SK-N-SH (cell line): ENCODE results near the gene PDE6B. TPM values are rescaled to one million over a fixed set of nuclear protein-coding genes. Genes with fewer than 3 reads are reported as not detected.

Experiments
- CTCF ChIA-PET: fragments of 300-600, 350-600 bp; formaldehyde crosslinking; extraction: SDS; loops from one replicate; lab custom pipeline; 2021; lab: Yijun Ruan, JAX
- POLR2A ChIA-PET: fragments of 350-600 bp; sonication (Branson Sonifier 250); formaldehyde crosslinking; extraction: SDS; loops from one replicate; lab custom pipeline; 2020; ENCODE audit warnings: antibody characterized with exemption, inconsistent platforms; lab: Yijun Ruan, JAX
- DNase-seq: peaks from one replicate; pipeline ENCODE4 v3.0.0; 2012
- H2AFZ ChIP-seq: fragments of 200-600 bp; sonication (generic); 2 replicates; pipeline ENCODE4 v1.8.1; 2016; ENCODE audit warnings: antibody characterized with exemption, mild to moderate bottlenecking, low read depth
- H3F3A ChIP-seq: fragments of 200-600 bp; sonication (generic); replicated peaks from 2 replicates; pipeline ENCODE3; 2016; ENCODE audit warnings: antibody characterized with exemption, mild to moderate bottlenecking; ENCODE audit not compliant: insufficient read depth
- H3K27ac ChIP-seq, 2 experiments: fragments of 200-500 bp in 1 of 2; fragments of 200-600 bp in 1 of 2; sonication (Bioruptor generic) in 1 of 2; sonication (generic), shearing (Covaris generic) in 1 of 2; 2 replicates each; pipeline versions ENCODE4 v1.5.1 to v1.6.1; 2014 to 2016; ENCODE audit warnings: low read depth in 2 of 2, inconsistent platforms in 1 of 2, low read length in 1 of 2, mild to moderate bottlenecking in 1 of 2, mixed read lengths in 1 of 2
- H3K27me3 ChIP-seq: fragments of 200-600 bp; sonication (generic), shearing (Covaris generic); 2 replicates; pipeline ENCODE4 v1.6.1; 2016; ENCODE audit warnings: mixed run types; ENCODE audit not compliant: insufficient read depth
- H3K36me3 ChIP-seq, 2 experiments: fragments of 200-500 bp in 1 of 2; fragments of 200-600 bp in 1 of 2; sonication (Bioruptor generic) in 1 of 2; sonication (generic) in 1 of 2; replicated peaks in 1 of 2; 2 replicates each; pipeline versions ENCODE3 to v1.5.1; 2014 to 2016; ENCODE audit warnings: low read length in 1 of 2, mild to moderate bottlenecking in 1 of 2; ENCODE audit not compliant: insufficient read depth in 2 of 2, control insufficient read depth in 1 of 2
- H3K4me1 ChIP-seq, 2 experiments: fragments of 200-500 bp in 1 of 2; fragments of 200-600 bp in 1 of 2; sonication (Bioruptor generic) in 1 of 2; sonication (generic), shearing (Covaris generic) in 1 of 2; 2 replicates each; pipeline versions ENCODE4 v1.5.1 to v1.6.1; 2014 to 2016; ENCODE audit warnings: low read depth in 1 of 2, low read length in 1 of 2, mixed run types in 1 of 2; ENCODE audit not compliant: insufficient read depth in 2 of 2, control insufficient read depth in 1 of 2
- H3K4me2 ChIP-seq: fragments of 200-600 bp; sonication (generic), shearing (Covaris generic); 2 replicates; pipeline ENCODE4 v1.6.1; 2017; ENCODE audit warnings: mixed run types
- H3K4me3 ChIP-seq, 2 experiments: fragments of 200-500 bp in 1 of 2; fragments of 200-600 bp in 1 of 2; sonication (Bioruptor generic) in 1 of 2; sonication (generic), shearing (Covaris generic) in 1 of 2; 2 replicates each; pipeline versions ENCODE4 v1.5.1 to v1.8.1; 2014 to 2016; ENCODE audit warnings: low read depth in 2 of 2, inconsistent platforms in 1 of 2, low read length in 1 of 2, mild to moderate bottlenecking in 1 of 2, mixed read lengths in 1 of 2, moderate library complexity in 1 of 2
- H3K79me2 ChIP-seq: fragments of 200-600 bp; sonication (generic); 2 replicates; pipeline ENCODE4 v1.8.1; 2017; ENCODE audit warnings: mild to moderate bottlenecking; ENCODE audit not compliant: insufficient read depth
- H3K9ac ChIP-seq: fragments of 200-600 bp; sonication (generic); 2 replicates; pipeline ENCODE4 v1.6.1; 2017; ENCODE audit warnings: mixed run types
- H3K9me2 ChIP-seq: fragments of 200-600 bp; sonication (generic); 2 replicates; pipeline ENCODE4 v1.6.1; 2017; ENCODE audit warnings: mixed run types
- H3K9me3 ChIP-seq: fragments of 200-600 bp; sonication (generic); 2 replicates; pipeline ENCODE4 v1.6.1; 2017; ENCODE audit warnings: mixed run types, mild to moderate bottlenecking, moderate library complexity
- H4K20me1 ChIP-seq: fragments of 200-600 bp; sonication (generic); 2 replicates; pipeline ENCODE4 v1.6.1; 2017; ENCODE audit warnings: mild to moderate bottlenecking, mixed run types; ENCODE audit not compliant: insufficient read depth
- CHD2 ChIP-seq: fragments of 150-350 bp; IDR thresholded peaks from 2 replicates; pipeline ENCODE4 v1.6.1; 2018; ENCODE audit warnings: low read length; ENCODE audit not compliant: partially characterized antibody
- FOSL2 ChIP-seq: IDR thresholded peaks from 2 replicates; pipeline ENCODE4 v1.4.0; 2012; ENCODE audit warnings: low read depth, mild to moderate bottlenecking, moderate library complexity, borderline replicate concordance
- FOXJ3 ChIP-seq: sonication (generic); formaldehyde crosslinking; IDR thresholded peaks from 2 replicates; pipeline ENCODE4 v1.5.1; 2020; ENCODE audit warnings: mild to moderate bottlenecking, missing genetic modification reagents
- GABPA ChIP-seq: IDR thresholded peaks from 2 replicates; pipeline ENCODE4 v1.4.0; 2012; ENCODE audit warnings: low read depth, mild to moderate bottlenecking
- GATA2 ChIP-seq: sonication (generic); formaldehyde crosslinking; IDR thresholded peaks from 2 replicates; pipeline ENCODE4 v1.5.0; 2020; ENCODE audit warnings: mild to moderate bottlenecking, missing genetic modification reagents
- JUND ChIP-seq: IDR thresholded peaks from 2 replicates; pipeline ENCODE4 v1.4.0; 2012
- MAX ChIP-seq: IDR thresholded peaks from 2 replicates; pipeline ENCODE4 v1.4.0; 2012; ENCODE audit warnings: low read depth
- MXI1 ChIP-seq: IDR thresholded peaks from 2 replicates; pipeline ENCODE4 v1.6.1; 2012; ENCODE audit warnings: mild to moderate bottlenecking, low read depth, low read length, improper control_type of control experiment
- NFIC ChIP-seq: IDR thresholded peaks from 2 replicates; pipeline ENCODE4 v1.4.0; 2012; ENCODE audit warnings: borderline replicate concordance
- POLR2AphosphoS5 ChIP-seq: IDR thresholded peaks from 2 replicates; pipeline ENCODE4 v1.6.1; 2012; ENCODE audit warnings: low read depth, low read length
- RAD21 ChIP-seq: IDR thresholded peaks from 2 replicates; pipeline ENCODE4 v1.6.1; 2012; ENCODE audit warnings: mild to moderate bottlenecking, low read length
- RFX5 ChIP-seq: IDR thresholded peaks from 2 replicates; pipeline ENCODE4 v1.6.1; 2012; ENCODE audit warnings: mild to moderate bottlenecking, improper control_type of control experiment, low read length
- RXRA ChIP-seq: IDR thresholded peaks from 2 replicates; pipeline ENCODE4 v1.4.0; 2012; ENCODE audit warnings: low read depth, mild to moderate bottlenecking, borderline replicate concordance
- TAF1 ChIP-seq: IDR thresholded peaks from 2 replicates; pipeline ENCODE4 v1.6.1; 2012; ENCODE audit warnings: low read depth, mild to moderate bottlenecking, low read length, moderate library complexity, borderline replicate concordance
- TCF12 ChIP-seq: IDR thresholded peaks from 2 replicates; pipeline ENCODE4 v1.4.0; 2012
- USF2 ChIP-seq: fragments of 150-350 bp; IDR thresholded peaks from 2 replicates; pipeline ENCODE4 v1.6.1; 2017; ENCODE audit warnings: antibody characterized with exemption, low read length, low read depth, borderline replicate concordance
- YY1 ChIP-seq: IDR thresholded peaks from 2 replicates; pipeline ENCODE4 v1.4.0; 2012; ENCODE audit warnings: low read depth, mild to moderate bottlenecking
- ZBTB33 ChIP-seq: IDR thresholded peaks from 2 replicates; pipeline ENCODE4 v1.4.0; 2012; ENCODE audit warnings: low read depth, borderline replicate concordance
- whole genome bisulfite sequencing: methylation state at CpG from one replicate; pipeline ENCODE4 v1.1.6; 2017; ENCODE audit warnings: low lambda C conversion rate; 5-methylcytosine and 5-hydroxymethylcytosine counted together
- polyA plus RNA-seq, 3 experiments: library from polyadenylated mRNA; depleted of rRNA; stranded (reverse); fragments of >200 nt; gene quantifications; 2 replicates each; pipeline ENCODE4 v1.2.3, GENCODE V29; 2012
- TF ChIP-seq, protein P1 (sequence below): fragments of 150-350 bp; IDR thresholded peaks from 2 replicates; pipeline ENCODE4 v1.6.1; 2016; ENCODE audit warnings: mild to moderate bottlenecking, low read depth, low read length
- TF ChIP-seq, protein P2 (sequence below): fragments of 200-600 bp; sonication (generic); IDR thresholded peaks from 2 replicates; pipeline ENCODE4 v1.6.1; 2017; ENCODE audit warnings: antibody characterized with exemption, mild to moderate bottlenecking, moderate library complexity

PDE6B gene
- polyA plus RNA-seq, 1 of the 3 experiments (the other 2 are of a cell fraction), result 1.2 TPM

GRCh38 chr4:702618-703048 is 77.3 kb downstream of the PDE6B start:
- WGBS, result 96% methylated on average over 7 of the region's 7 CpGs

More at GRCh38 chr4:702618-703048, 77.3 kb downstream of the PDE6B start:
- Histone ChIP-seq H3K4me2 (no peak overlapping the region), H3K36me3 (no peaks in the 10 kb centered on the region), H3K27ac (no peak overlapping the region), H3F3A (no peaks in the 10 kb centered on the region), H2AFZ (no peak overlapping the region), H3K9me2 (no peaks in the 10 kb centered on the region), H3K27me3 (no peaks in the 10 kb centered on the region), H3K4me3 (no peak overlapping the region), H4K20me1 (peaks cover 5% of the 10 kb centered on the region; the same call in 1 of the 2 replicates), H3K9ac (no peak overlapping the region)
- DNase-seq, result no peak
- ChIA-PET POLR2A (no interaction called here), CTCF (interaction anchor here (1.2 to 2.4 kb wide), 2 partner anchors 18 to 29 kb away, joined by 4 to 8 read pairs; partner anchors contain the start of gene ATP5ME)
- TF ChIP-seq POLR2AphosphoS5 (no peak), GABPA (no peak), RXRA (no peak), NFIC (no peak), YY1 (no peak), FOXJ3 (CRISPR knock-in tag) (no peak), USF2 (no peak), MXI1 (no peak), RFX5 (no peak), CHD2 (no peak), GATA2 (no peak), FOSL2 (no peak), TCF12 (no peak), ZBTB33 (no peak), RAD21 (no peak), MAX (no peak), TAF1 (no peak), JUND (no peak)
- TF ChIP-seq, protein P1, sequence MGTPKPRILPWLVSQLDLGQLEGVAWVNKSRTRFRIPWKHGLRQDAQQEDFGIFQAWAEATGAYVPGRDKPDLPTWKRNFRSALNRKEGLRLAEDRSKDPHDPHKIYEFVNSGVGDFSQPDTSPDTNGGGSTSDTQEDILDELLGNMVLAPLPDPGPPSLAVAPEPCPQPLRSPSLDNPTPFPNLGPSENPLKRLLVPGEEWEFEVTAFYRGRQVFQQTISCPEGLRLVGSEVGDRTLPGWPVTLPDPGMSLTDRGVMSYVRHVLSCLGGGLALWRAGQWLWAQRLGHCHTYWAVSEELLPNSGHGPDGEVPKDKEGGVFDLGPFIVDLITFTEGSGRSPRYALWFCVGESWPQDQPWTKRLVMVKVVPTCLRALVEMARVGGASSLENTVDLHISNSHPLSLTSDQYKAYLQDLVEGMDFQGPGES, result no peak
- TF ChIP-seq, protein P2, sequence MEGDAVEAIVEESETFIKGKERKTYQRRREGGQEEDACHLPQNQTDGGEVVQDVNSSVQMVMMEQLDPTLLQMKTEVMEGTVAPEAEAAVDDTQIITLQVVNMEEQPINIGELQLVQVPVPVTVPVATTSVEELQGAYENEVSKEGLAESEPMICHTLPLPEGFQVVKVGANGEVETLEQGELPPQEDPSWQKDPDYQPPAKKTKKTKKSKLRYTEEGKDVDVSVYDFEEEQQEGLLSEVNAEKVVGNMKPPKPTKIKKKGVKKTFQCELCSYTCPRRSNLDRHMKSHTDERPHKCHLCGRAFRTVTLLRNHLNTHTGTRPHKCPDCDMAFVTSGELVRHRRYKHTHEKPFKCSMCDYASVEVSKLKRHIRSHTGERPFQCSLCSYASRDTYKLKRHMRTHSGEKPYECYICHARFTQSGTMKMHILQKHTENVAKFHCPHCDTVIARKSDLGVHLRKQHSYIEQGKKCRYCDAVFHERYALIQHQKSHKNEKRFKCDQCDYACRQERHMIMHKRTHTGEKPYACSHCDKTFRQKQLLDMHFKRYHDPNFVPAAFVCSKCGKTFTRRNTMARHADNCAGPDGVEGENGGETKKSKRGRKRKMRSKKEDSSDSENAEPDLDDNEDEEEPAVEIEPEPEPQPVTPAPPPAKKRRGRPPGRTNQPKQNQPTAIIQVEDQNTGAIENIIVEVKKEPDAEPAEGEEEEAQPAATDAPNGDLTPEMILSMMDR, result no peak
- TF ChIP-seq, all 33 proteins: peak for 0
- Histone ChIP-seq H3K4me1 (peaks cover 0 to 7% of the 10 kb centered on the region in 2 experiments; a peak in 1 of 4 replicates), H3K79me2 (peaks cover 17% of the 10 kb centered on the region), H3K9me3 (no peaks in the 10 kb centered on the region)
